B cell (primary cell): ENCODE results near the gene NEUROD1. TPM values are rescaled to one million over a fixed set of nuclear protein-coding genes. Genes with fewer than 3 reads are reported as not detected.

ENCODE experiments used
- ATAC-seq: fragments of 200-7000 bp; cut with Tn5 transposase; one replicate; pipeline ENCODE4 v1.10.0; 2021; ENCODE audit warnings: low read depth, mild to moderate bottlenecking, moderate number of reproducible peaks, moderate library complexity
- CTCF ChIA-PET: fragments of 350-600 bp; sonication (Branson Sonifier 250); formaldehyde crosslinking; loops from one replicate; lab custom pipeline; 2021; ENCODE audit warnings: antibody characterized with exemption, inconsistent platforms; lab: Charles Lee
- POLR2A ChIA-PET: fragments of 350-600 bp; sonication (Branson Sonifier 250); formaldehyde crosslinking; loops from one replicate; lab custom pipeline; 2021; ENCODE audit warnings: antibody characterized with exemption; lab: Charles Lee
- DNase-seq: peaks from one replicate; pipeline ENCODE4 v3.0.0; 2013
- H2AFZ ChIP-seq: 2 replicates; pipeline ENCODE4 v1.6.1; 2012; ENCODE audit warnings: mild to moderate bottlenecking, low read depth, low read length; ENCODE audit not compliant: insufficient read depth, poor library complexity, severe bottlenecking
- H3K27ac ChIP-seq, 2 donors: 1 replicate in 1 of 2; 2 replicates in 1 of 2; pipeline ENCODE4 v1.5.1; 2012 to 2013; ENCODE audit warnings: low read length in 2 of 2, mild to moderate bottlenecking in 2 of 2, moderate library complexity in 1 of 2
- H3K27me3 ChIP-seq, 4 experiments: fragments of 200-600 bp in 1 of 4; sonication (generic) in 1 of 4; replicated peaks in 1 of 4; 1 replicate in 2 of 4; 2 replicates in 2 of 4; pipeline versions ENCODE4 v1.6.1 to v1.7.0; 2013 to 2016; ENCODE audit warnings: low read length in 3 of 4, mild to moderate bottlenecking in 2 of 4, mixed read lengths in 1 of 4, moderate library complexity in 1 of 4; ENCODE audit not compliant: insufficient read depth in 4 of 4, control insufficient read depth in 3 of 4; ENCODE audit errors: control extremely low read depth in 1 of 4
- H3K36me3 ChIP-seq, 2 experiments: replicated peaks in 1 of 2; 1 replicate in 1 of 2; 2 replicates in 1 of 2; pipeline versions ENCODE4 v1.6.1 to v1.7.1; 2013; ENCODE audit warnings: low read length in 1 of 2; ENCODE audit not compliant: insufficient read depth in 2 of 2, control insufficient read depth in 1 of 2; ENCODE audit errors: control extremely low read depth in 1 of 2, extremely low read depth in 1 of 2
- H3K4me1 ChIP-seq, 2 donors: fragments of 200-600 bp in 1 of 2; sonication (generic) in 1 of 2; 1 replicate in 1 of 2; 2 replicates in 1 of 2; pipeline versions ENCODE4 v1.5.1 to v1.6.1; 2013 to 2017; ENCODE audit warnings: low read length in 2 of 2; ENCODE audit not compliant: control insufficient read depth in 2 of 2, insufficient read depth in 2 of 2
- H3K4me2 ChIP-seq: replicated peaks from 2 replicates; pipeline ENCODE3; 2012; ENCODE audit warnings: mild to moderate bottlenecking, low read depth, low read length; ENCODE audit not compliant: poor library complexity, severe bottlenecking
- H3K4me3 ChIP-seq, 5 experiments: fragments of 200-600 bp in 1 of 5; sonication (generic) in 1 of 5; 1 replicate in 3 of 5; 2 replicates in 2 of 5; pipeline versions ENCODE4 v1.5.1 to v1.7.0; 2011 to 2016; ENCODE audit warnings: low read length in 4 of 5, mild to moderate bottlenecking in 4 of 5, low read depth in 2 of 5, control low read depth in 1 of 5, moderate library complexity in 1 of 5; ENCODE audit not compliant: insufficient read depth in 1 of 5; ENCODE audit errors: control extremely low read depth in 1 of 5, extremely low read depth in 1 of 5
- H3K79me2 ChIP-seq: fragments of 200-600 bp; sonication (generic); one replicate; pipeline ENCODE4 v1.6.0; 2016; ENCODE audit warnings: low read length; ENCODE audit not compliant: control insufficient read depth, insufficient read depth
- H3K9ac ChIP-seq: fragments of 200-600 bp; sonication (generic); 2 replicates; pipeline ENCODE4 v1.6.1; 2017; ENCODE audit warnings: mild to moderate bottlenecking, low read length, moderate library complexity
- H3K9me3 ChIP-seq, 3 donors: one replicate each; pipeline versions ENCODE4 v1.6.1 to v1.7.1; 2013; ENCODE audit warnings: low read length in 2 of 3; ENCODE audit not compliant: control insufficient read depth in 2 of 3, insufficient read depth in 1 of 3; ENCODE audit errors: control extremely low read depth in 1 of 3
- H4K20me1 ChIP-seq: 2 replicates; pipeline ENCODE4 v1.6.0; 2012; ENCODE audit warnings: mild to moderate bottlenecking, low read length; ENCODE audit not compliant: insufficient read depth, control insufficient read depth, poor library complexity, severe bottlenecking
- H3K27ac Mint-ChIP-seq: one replicate; pipeline ENCODE4 v1.8.0; 2021; ENCODE audit warnings: mixed read lengths
- H3K27me3 Mint-ChIP-seq: one replicate; pipeline ENCODE4 v1.8.0; 2021; ENCODE audit warnings: mixed read lengths
- H3K4me1 Mint-ChIP-seq: one replicate; pipeline ENCODE4 v1.8.0; 2021; ENCODE audit warnings: mixed read lengths
- H3K4me3 Mint-ChIP-seq: one replicate; pipeline ENCODE4 v1.8.0; 2021; ENCODE audit warnings: mixed read lengths
- H3K9me3 Mint-ChIP-seq: one replicate; pipeline ENCODE4 v1.8.0; 2022; ENCODE audit warnings: mixed read lengths; ENCODE audit not compliant: insufficient read depth
- CTCF ChIP-seq: fragments of 200-600 bp; IDR thresholded peaks from one replicate; pipeline ENCODE4 v1.8.0; 2022; ENCODE audit warnings: antibody characterized with exemption, mild to moderate bottlenecking
- EZH2 ChIP-seq: IDR thresholded peaks from 2 replicates; pipeline ENCODE4 v1.6.1; 2012; ENCODE audit warnings: borderline replicate concordance, low read depth, mild to moderate bottlenecking, moderate library complexity, low read length; ENCODE audit not compliant: insufficient read depth, poor library complexity, severe bottlenecking
- WGBS: methylation state at CpG from one replicate; pipeline ENCODE4 v1.1.5; 2013; ENCODE audit warnings: missing lambda C conversion rate; ENCODE audit not compliant: insufficient coverage; 5-methylcytosine and 5-hydroxymethylcytosine counted together
- intact Hi-C: fragments of 100-400 bp; cut with micrococcal nuclease; formaldehyde crosslinking; loops from one replicate; pipeline ENCODE4 v1.10.0; 2022
- polyA plus RNA-seq: library from polyadenylated mRNA; depleted of rRNA; stranded (reverse); fragments of >200 nt; gene quantifications from 2 replicates; pipeline ENCODE4 v1.2.3, GENCODE V29; 2012
- total RNA-seq, 2 donors: library from RNA; stranded (reverse); fragments of 120-200 nt in 1 of 2; gene quantifications; 1 replicate in 1 of 2; 2 replicates in 1 of 2; pipeline versions ENCODE4 v1.2.3 to v1.2.4, GENCODE V29; 2013 to 2022

The NEUROD1 gene
- total and polyA plus RNA-seq, 2 donors (not counting 1 experiment from before 2014, with no cell fraction given): not detected

- POLR2A ChIA-PET: no interaction called here
- H3K36me3 ChIP-seq: no peaks in the 10 kb centered on the region
- 91% methylated on average over 5 of the region's 6 CpGs for WGBS
These were observed 16.8 kb upstream of the NEUROD1 start for GRCh38 chr2:181697126-181697525.

DNA sequence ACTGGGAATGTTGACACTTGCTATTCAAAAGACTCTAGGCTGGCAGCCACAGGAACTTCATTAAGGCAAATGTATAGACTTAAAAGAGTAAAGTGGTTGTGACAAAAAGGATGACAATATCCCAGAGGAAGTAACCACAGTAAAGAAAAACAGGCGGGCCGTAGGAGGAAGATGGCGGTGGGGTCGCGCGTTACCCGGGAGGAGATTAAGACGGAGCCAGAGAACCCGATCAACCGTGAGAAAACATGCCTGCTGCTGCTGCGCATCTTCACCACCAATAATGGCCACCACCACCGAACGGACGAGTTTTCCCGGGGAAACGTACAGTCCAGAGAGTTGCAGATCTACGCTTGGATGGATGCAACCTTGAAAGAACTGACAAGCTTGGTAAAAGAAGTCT is 14.0 kb upstream of the NEUROD1 start:
- Histone ChIP-seq H3K9ac (no peak overlapping the region), H3K4me3 (no peak overlapping the region), H3K27me3 (no peaks in the 10 kb centered on the region), H3K79me2 (no peaks in the 10 kb centered on the region), H3K27ac (no peak overlapping the region), H2AFZ (no peak overlapping the region), H3K4me2 (no peak overlapping the region), H3K9me3 (peaks cover 0 to 2% (median 0%) of the 10 kb centered on the region in 3 donors), H3K4me1 (no peaks in the 10 kb centered on the region), H3K36me3 (no peaks in the 10 kb centered on the region), H4K20me1 (no peaks in the 10 kb centered on the region)
- WGBS: over 99% methylated on average over 17 of the region's 17 CpGs
- H3K27ac Mint-ChIP-seq: no peak overlapping the region
- ChIA-PET CTCF (no interaction called here), POLR2A (no interaction called here)
- no peak overlapping the region for H3K4me3 Mint-ChIP-seq
- no peak for DNase-seq
- TF ChIP-seq CTCF: no peak
- TF ChIP-seq EZH2: no peak
- ATAC-seq: no peak
- H3K4me1 Mint-ChIP-seq: peaks cover 6% of the 10 kb centered on the region
- peaks cover 27% of the 10 kb centered on the region for H3K27me3 Mint-ChIP-seq
- H3K9me3 Mint-ChIP-seq: no peaks in the 10 kb centered on the region
- intact Hi-C loops: no loop called here

More at GRCh38 chr2:181697126-181697525, 16.8 kb upstream of the NEUROD1 start:
- Histone ChIP-seq H3K9me3 (no peaks in the 10 kb centered on the region), H3K27me3 (no peaks in the 10 kb centered on the region), H3K4me1 (no peaks in the 10 kb centered on the region), H3K4me3 (no peak overlapping the region), H2AFZ (no peak overlapping the region), H3K79me2 (no peaks in the 10 kb centered on the region), H3K27ac (no peak overlapping the region), H3K9ac (no peak overlapping the region), H4K20me1 (no peaks in the 10 kb centered on the region), H3K4me2 (no peak overlapping the region)
- TF ChIP-seq EZH2: no peak
- no peak for TF ChIP-seq CTCF
- CTCF ChIA-PET: no interaction called here
- no peaks in the 10 kb centered on the region for H3K9me3 Mint-ChIP-seq
- intact Hi-C loops: no loop called here
- peaks cover 19% of the 10 kb centered on the region for H3K27me3 Mint-ChIP-seq
- no peak overlapping the region for H3K27ac Mint-ChIP-seq
- no peak for DNase-seq
- no peak for ATAC-seq
- H3K4me1 Mint-ChIP-seq: peaks cover 6% of the 10 kb centered on the region
- no peak overlapping the region for H3K4me3 Mint-ChIP-seq
